Measurements from ENCODE around the gene ANKRD33B. TPM values are rescaled to one million over a fixed set of nuclear protein-coding genes. Genes with fewer than 3 reads are reported as not detected.

ANKRD33B gene
- total RNA-seq, 1 experiment from 2014 or later = 6.9 TPM

DNA sequence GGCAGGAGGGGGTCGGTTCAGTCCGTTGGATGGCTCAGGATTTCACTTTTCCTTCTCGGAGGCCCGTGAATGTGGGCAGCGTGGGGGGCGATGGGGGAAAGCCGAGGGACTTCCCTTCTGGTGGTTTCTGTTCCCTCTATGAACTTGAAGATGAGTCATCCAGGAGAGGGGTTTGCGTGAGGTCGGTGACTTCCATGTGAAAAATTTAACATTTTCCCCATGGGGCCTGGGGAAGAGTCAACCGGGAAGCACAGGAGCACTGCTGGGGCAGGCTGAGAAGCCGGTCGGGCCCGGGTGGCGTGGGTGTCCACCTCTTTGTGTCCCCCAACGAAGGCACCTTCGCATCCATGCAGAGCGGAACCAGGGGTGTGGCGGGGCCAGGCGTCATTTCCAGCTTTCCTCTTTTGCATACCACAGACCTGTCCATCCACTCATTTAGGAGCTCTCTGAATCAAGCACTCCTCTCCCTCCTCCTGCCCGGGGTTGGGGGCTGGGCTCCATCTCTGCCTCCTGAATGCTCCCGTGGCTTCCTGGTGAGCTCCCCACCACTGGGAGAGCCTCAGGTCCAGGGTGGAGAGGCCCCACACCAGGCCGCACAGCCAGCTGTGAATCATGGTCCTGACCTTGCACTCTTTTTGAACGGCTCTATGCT is 68.4 kb downstream of the ANKRD33B start:
- H2BK12ac ChIP-seq (ENCODE audit: insufficient read length, low read depth, low read length) = no peak overlapping the region
- H3K79me2 ChIP-seq (ENCODE audit: insufficient read depth, low read length) = no peaks in the 10 kb centered on the region
- H3K4me3 Mint-ChIP-seq = no peak overlapping the region; a peak in 1 of 5 replicates
- WGBS (ENCODE audit: extremely low coverage, insufficient read length, low lambda C conversion rate) = no CpG with 5 or more reads among the region's 23 CpGs
- H3K79me1 ChIP-seq (ENCODE audit: insufficient read depth, low read depth, low read length, poor library complexity, severe bottlenecking) = no peaks in the 10 kb centered on the region
- H3K27me3 Mint-ChIP-seq (ENCODE audit: low read depth) = peaks cover 8% of the 10 kb centered on the region
- H3K9me3 Mint-ChIP-seq = no peaks in the 10 kb centered on the region
- no peaks in the 10 kb centered on the region for H4K20me1 ChIP-seq (ENCODE audit: control insufficient read depth, insufficient read depth, insufficient read length)
- H3K23ac ChIP-seq (ENCODE audit: insufficient read length, low read depth, low read length) = no peak overlapping the region
- H2BK120ac ChIP-seq (ENCODE audit: low read depth, low read length, poor library complexity, severe bottlenecking) = no peak overlapping the region
- H3K36me3 Mint-ChIP-seq (ENCODE audit: insufficient read depth in 1 of 3, low read depth in 3 of 3) = peaks cover 0 to 1% (median 0%) of the 10 kb centered on the region in 3 experiments; a peak in 1 of 7 replicates
- no peak overlapping the region for H4K5ac ChIP-seq (ENCODE audit: insufficient read length, low read depth, low read length)
- no peak overlapping the region for H3T11ph ChIP-seq (ENCODE audit: low read length)
- H2AK5ac ChIP-seq (ENCODE audit: insufficient read length, low read length) = no peak overlapping the region
- peaks cover 2% of the 10 kb centered on the region for H3K23me2 ChIP-seq (ENCODE audit: insufficient read length, low read depth, low read length, poor library complexity, severe bottlenecking)
- no peak overlapping the region for H4K91ac ChIP-seq (ENCODE audit: insufficient read length, low read depth, low read length)
- no peak overlapping the region for H2BK15ac ChIP-seq (ENCODE audit: low read depth, low read length)
- H2AFZ ChIP-seq (ENCODE audit: low read length) = no peak overlapping the region
- no peak overlapping the region for H2BK20ac ChIP-seq (ENCODE audit: low read depth, low read length, poor library complexity, severe bottlenecking)
- no peak overlapping the region for H3K9ac ChIP-seq (ENCODE audit: extremely low read depth, insufficient read length, low read length)
- no peak overlapping the region for H2BK5ac ChIP-seq (ENCODE audit: insufficient read length, low read length)
- no peak overlapping the region for H3K56ac ChIP-seq (ENCODE audit: insufficient read length, low read depth, low read length)
- TF ChIP-seq, protein P1, sequence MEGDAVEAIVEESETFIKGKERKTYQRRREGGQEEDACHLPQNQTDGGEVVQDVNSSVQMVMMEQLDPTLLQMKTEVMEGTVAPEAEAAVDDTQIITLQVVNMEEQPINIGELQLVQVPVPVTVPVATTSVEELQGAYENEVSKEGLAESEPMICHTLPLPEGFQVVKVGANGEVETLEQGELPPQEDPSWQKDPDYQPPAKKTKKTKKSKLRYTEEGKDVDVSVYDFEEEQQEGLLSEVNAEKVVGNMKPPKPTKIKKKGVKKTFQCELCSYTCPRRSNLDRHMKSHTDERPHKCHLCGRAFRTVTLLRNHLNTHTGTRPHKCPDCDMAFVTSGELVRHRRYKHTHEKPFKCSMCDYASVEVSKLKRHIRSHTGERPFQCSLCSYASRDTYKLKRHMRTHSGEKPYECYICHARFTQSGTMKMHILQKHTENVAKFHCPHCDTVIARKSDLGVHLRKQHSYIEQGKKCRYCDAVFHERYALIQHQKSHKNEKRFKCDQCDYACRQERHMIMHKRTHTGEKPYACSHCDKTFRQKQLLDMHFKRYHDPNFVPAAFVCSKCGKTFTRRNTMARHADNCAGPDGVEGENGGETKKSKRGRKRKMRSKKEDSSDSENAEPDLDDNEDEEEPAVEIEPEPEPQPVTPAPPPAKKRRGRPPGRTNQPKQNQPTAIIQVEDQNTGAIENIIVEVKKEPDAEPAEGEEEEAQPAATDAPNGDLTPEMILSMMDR (conservative IDR thresholded peaks at IDR 0.05) = no peak
- H3K27ac Mint-ChIP-seq = no peak overlapping the region
- H3K4me1 Mint-ChIP-seq = peaks cover 48 to 53% of the 10 kb centered on the region in 2 experiments
- H3K4ac ChIP-seq (ENCODE audit: low read depth, low read length) = no peak overlapping the region
- no peak overlapping the region for H3K18ac ChIP-seq (ENCODE audit: insufficient read length, low read depth, low read length)
- H4K8ac ChIP-seq (replicated peaks; ENCODE audit: insufficient read length, low read depth, low read length) = no peak overlapping the region
- no peaks in the 10 kb centered on the region for H3K27me3 ChIP-seq (ENCODE audit: insufficient read depth, low read length)
- H3K14ac ChIP-seq (ENCODE audit: insufficient read depth, low read length) = no peak overlapping the region
- H3K4me1 ChIP-seq (ENCODE audit: insufficient read depth, low read length) = peaks cover 15% of the 10 kb centered on the region; the same call in 1 of the 2 replicates
- H3K4me2 ChIP-seq (ENCODE audit: insufficient read depth, insufficient read length, low read length) = no peak overlapping the region
- H3K9me3 ChIP-seq (ENCODE audit: control insufficient read depth, low read depth, low read length) = no peaks in the 10 kb centered on the region
- DNase-seq = no peak
- H3K27ac ChIP-seq (ENCODE audit: insufficient read length, low read depth, low read length) = no peak overlapping the region
